HCT116 (cell line): Measurements from ENCODE around the gene TBX2. TPM values are rescaled to one million over a fixed set of nuclear protein-coding genes. Genes with fewer than 3 reads are reported as not detected.

Experiments used
- ATAC-seq: fragments of 200-7000 bp; cut with Tn5 transposase; 2 replicates; pipeline ENCODE4 v1.9.1; 2020; ENCODE audit warnings: mild to moderate bottlenecking, moderate library complexity
- BruUV-seq: library from RNA; stranded (reverse); fragments of 400-500 nt; replicated peaks from 2 replicates; lab custom pipeline; 2021; lab: Mats Ljungman, UMichigan
- CTCF ChIA-PET: fragments of 300-600 bp; sonication (Branson Sonifier 250); formaldehyde crosslinking; loops from one replicate; lab custom pipeline; 2021; ENCODE audit warnings: antibody characterized with exemption; lab: Charles Lee
- POLR2A ChIA-PET: fragments of 300-600, 350-600 bp; sonication (Branson Sonifier 250); formaldehyde crosslinking; loops from one replicate; lab custom pipeline; 2021; ENCODE audit warnings: antibody characterized with exemption; lab: Charles Lee
- RAD21 ChIA-PET, 2 experiments: fragments of 300-600 bp; sonication (Branson Sonifier 250); formaldehyde crosslinking; loops; one replicate each; lab custom pipeline; 2023; ENCODE audit warnings: low total read pairs in 2 of 2; ENCODE audit not compliant: uncharacterized antibody in 2 of 2, unreplicated experiment in 2 of 2, low non-redundant PET in 1 of 2; lab: Charles Lee
- DNase-seq: peaks from one replicate; pipeline ENCODE4 v3.0.0-alpha.2; 2010; ENCODE audit warnings: low read depth, low spot score
- H2AFZ ChIP-seq: fragments of 200-600 bp; shearing (Covaris generic), sonication (generic); 2 replicates; pipeline ENCODE4 v1.6.1; 2017; ENCODE audit warnings: low read depth, mixed run types, mixed read lengths, antibody characterized with exemption, low read length; ENCODE audit not compliant: poor library complexity, severe bottlenecking
- H3K27ac ChIP-seq: 2 replicates; pipeline ENCODE4 v1.5.1; 2012; ENCODE audit warnings: low read depth, low read length
- H3K27me3 ChIP-seq: fragments of 200-600 bp; sonication (generic); 2 replicates; pipeline ENCODE4 v1.6.1; 2016; ENCODE audit warnings: mixed run types, low read length, mixed read lengths; ENCODE audit not compliant: insufficient read depth
- H3K36me3 ChIP-seq, 2 experiments: fragments of 200-500 bp in 1 of 2; fragments of 200-600 bp in 1 of 2; sonication (Bioruptor generic) in 1 of 2; sonication (generic) in 1 of 2; 2 replicates each; pipeline versions ENCODE4 v1.5.1 to v1.6.1; 2014 to 2016; ENCODE audit warnings: low read length in 2 of 2, inconsistent platforms in 1 of 2, mixed read lengths in 1 of 2, mixed run types in 1 of 2; ENCODE audit not compliant: insufficient read depth in 2 of 2, control insufficient read depth in 1 of 2
- H3K4me1 ChIP-seq, 2 experiments: fragments of 200-600 bp in 1 of 2; sonication (generic) in 1 of 2; 2 replicates each; pipeline versions ENCODE4 v1.5.1 to v1.6.1; 2012 to 2017; ENCODE audit warnings: low read length in 2 of 2, inconsistent platforms in 1 of 2, mild to moderate bottlenecking in 1 of 2, mixed read lengths in 1 of 2, mixed run types in 1 of 2, moderate library complexity in 1 of 2; ENCODE audit not compliant: insufficient read depth in 2 of 2, control insufficient read depth in 1 of 2
- H3K4me2 ChIP-seq: fragments of 200-600 bp; sonication (generic); 2 replicates; pipeline ENCODE4 v1.6.1; 2017; ENCODE audit warnings: mixed run types, low read length, mixed read lengths
- H3K4me3 ChIP-seq, 2 experiments: fragments of 200-600 bp in 1 of 2; sonication (generic) in 1 of 2; replicated peaks in 1 of 2; 2 replicates each; pipeline ENCODE4 v1.5.1; 2011 to 2016; ENCODE audit warnings: low read length in 2 of 2, control low read depth in 1 of 2, low read depth in 1 of 2, mild to moderate bottlenecking in 1 of 2, mixed read lengths in 1 of 2, mixed run types in 1 of 2
- H3K79me2 ChIP-seq: fragments of 200-600 bp; sonication (generic); 2 replicates; pipeline ENCODE4 v1.6.1; 2017; ENCODE audit warnings: mild to moderate bottlenecking, mixed run types, low read length, moderate library complexity, mixed read lengths; ENCODE audit not compliant: insufficient read depth
- H3K9ac ChIP-seq: fragments of 200-600 bp; sonication (generic); 2 replicates; pipeline ENCODE4 v1.6.1; 2016; ENCODE audit warnings: low read length, mixed read lengths
- H3K9me2 ChIP-seq: fragments of 200-600 bp; sonication (generic), shearing (Covaris generic); 2 replicates; pipeline ENCODE4 v1.6.1; 2017; ENCODE audit warnings: mixed run types, mild to moderate bottlenecking, moderate library complexity; ENCODE audit not compliant: insufficient read depth
- H3K9me3 ChIP-seq, 2 experiments: fragments of 200-500 bp in 1 of 2; fragments of 200-600 bp in 1 of 2; sonication (Bioruptor generic) in 1 of 2; sonication (generic) in 1 of 2; 2 replicates each; pipeline ENCODE4 v1.6.1; 2014 to 2017; ENCODE audit warnings: low read length in 2 of 2, mixed read lengths in 2 of 2, inconsistent platforms in 1 of 2, low read depth in 1 of 2, mild to moderate bottlenecking in 1 of 2, mixed run types in 1 of 2, moderate library complexity in 1 of 2; ENCODE audit not compliant: control insufficient read depth in 1 of 2, insufficient read depth in 1 of 2
- H4K20me1 ChIP-seq: fragments of 200-600 bp; sonication (generic), shearing (Covaris generic); 2 replicates; pipeline ENCODE4 v1.6.1; 2017; ENCODE audit warnings: mixed run types, mild to moderate bottlenecking, moderate library complexity; ENCODE audit not compliant: insufficient read depth
- CEBPB ChIP-seq: IDR thresholded peaks from 2 replicates; pipeline ENCODE4 v1.6.1; 2012; ENCODE audit warnings: low read depth
- CTCF ChIP-seq, 3 experiments: fragments of 200-600 bp in 1 of 3; sonication (generic) in 1 of 3; IDR thresholded peaks in 2 of 3; conservative IDR thresholded peaks in 1 of 3; 2 replicates each; pipeline ENCODE4 v1.5.1; 2012 to 2017; ENCODE audit warnings: low read depth in 2 of 3, low read length in 2 of 3, antibody characterized with exemption in 1 of 3, borderline replicate concordance in 1 of 3, control low read depth in 1 of 3, mild to moderate bottlenecking in 1 of 3, mixed read lengths in 1 of 3, mixed run types in 1 of 3, moderate library complexity in 1 of 3; ENCODE audit not compliant: insufficient read depth in 1 of 3
- EGR1 ChIP-seq: IDR thresholded peaks from 2 replicates; pipeline ENCODE4 v1.6.1; 2012; ENCODE audit warnings: low read depth
- ELF1 ChIP-seq: IDR thresholded peaks from 2 replicates; pipeline ENCODE4 v1.6.1; 2012; ENCODE audit warnings: low read depth, borderline replicate concordance
- EZH2 ChIP-seq: fragments of 200-600 bp; sonication (generic); IDR thresholded peaks from 2 replicates; pipeline ENCODE4 v1.6.1; 2017; ENCODE audit warnings: antibody characterized with exemption, mixed run types
- EZH2phosphoT487 ChIP-seq: fragments of 200-600 bp; IDR thresholded peaks from 2 replicates; pipeline ENCODE4 v1.6.1; 2018; ENCODE audit warnings: antibody characterized with exemption, borderline replicate concordance
- FOSL1 ChIP-seq: IDR thresholded peaks from 2 replicates; pipeline ENCODE4 v1.6.1; 2012; ENCODE audit warnings: low read depth
- JUND ChIP-seq: IDR thresholded peaks from 2 replicates; pipeline ENCODE4 v1.6.1; 2012
- POLR2A ChIP-seq: IDR thresholded peaks from 2 replicates; pipeline ENCODE4 v1.7.0; 2011; ENCODE audit warnings: borderline replicate concordance; ENCODE audit not compliant: insufficient read depth, insufficient read length; ENCODE audit errors: extremely low read depth
- REST ChIP-seq: IDR thresholded peaks from 2 replicates; pipeline ENCODE4 v1.6.1; 2012; ENCODE audit warnings: low read depth
- SIN3A ChIP-seq: IDR thresholded peaks from 2 replicates; pipeline ENCODE4 v1.6.1; 2012; ENCODE audit warnings: low read depth
- SP1 ChIP-seq: IDR thresholded peaks from 2 replicates; pipeline ENCODE4 v1.6.1; 2012; ENCODE audit warnings: low read depth
- SRF ChIP-seq: IDR thresholded peaks from 2 replicates; pipeline ENCODE4 v1.6.1; 2012; ENCODE audit warnings: low read depth
- TCF7L2 ChIP-seq: IDR thresholded peaks from 2 replicates; pipeline ENCODE4 v1.7.0; 2011; ENCODE audit warnings: borderline replicate concordance, inconsistent platforms; ENCODE audit not compliant: insufficient read depth, insufficient read length; ENCODE audit errors: extremely low read depth
- ZBTB33 ChIP-seq: IDR thresholded peaks from 2 replicates; pipeline ENCODE4 v1.6.1; 2011; ENCODE audit warnings: mild to moderate bottlenecking, low read length, moderate library complexity; ENCODE audit not compliant: insufficient replicate concordance; ENCODE audit errors: extremely low read depth
- ZFX ChIP-seq: fragments of 450-650 bp; IDR thresholded peaks from 2 replicates; pipeline ENCODE4 v1.6.1; 2017
- ZNF274 ChIP-seq: fragments of 200-500 bp; sonication (Bioruptor generic); IDR thresholded peaks from 2 replicates; pipeline ENCODE4 v1.6.1; 2014; ENCODE audit warnings: mild to moderate bottlenecking, low read depth, low read length, inconsistent platforms
- intact Hi-C: fragments of 100-400 bp; cut with micrococcal nuclease; formaldehyde crosslinking; loops from 2 replicates; pipeline ENCODE4 v1.10.0; 2022
- total RNA-seq: library from RNA; stranded (reverse); gene quantifications from one replicate; pipeline ENCODE4 v1.2.1, GENCODE V29; 2021; ENCODE audit not compliant: unreplicated experiment

Gene TBX2
- total RNA-seq, 1 experiment from 2014 or later = 0.71 TPM

- ChIA-PET POLR2A (no interaction called here), CTCF (no interaction called here)
- Histone ChIP-seq H2AFZ (no peak overlapping the region), H3K9me3 (no peaks in the 10 kb centered on the region), H4K20me1 (no peaks in the 10 kb centered on the region), H3K79me2 (no peaks in the 10 kb centered on the region)
- ATAC-seq = no peak
- DNase-seq = no peak
- TF ChIP-seq ZFX (no peak), EZH2phosphoT487 (no peak), SIN3A (no peak), ELF1 (no peak), CEBPB (no peak), JUND (no peak), EGR1 (no peak), TCF7L2 (no peak), EZH2 (no peak), CTCF (IDR thresholded peaks at IDR 0.05 in 2 of 3, conservative IDR thresholded peaks at IDR 0.05 in 1 of 3; ENCODE audit: borderline replicate concordance in 1 of 3, insufficient read depth in 1 of 3, low read depth in 2 of 3, low read length in 2 of 3) (no peak), ZNF274 (no peak), REST (no peak), FOSL1 (no peak), POLR2A (no peak), SP1 (no peak), SRF (no peak), ZBTB33 (no peak)
- TF ChIP-seq, all 23 proteins: peak for 0
- H3K27ac ChIP-seq = no peak overlapping the region; the same call in 1 of the 2 replicates
- RAD21 ChIA-PET = no interaction called here
- no peaks in the 10 kb centered on the region for H3K9me2 ChIP-seq
- H3K4me1 ChIP-seq = no peaks in the 10 kb centered on the region
- no TSS peak for BruUV-seq
- no peaks in the 10 kb centered on the region for H3K36me3 ChIP-seq
- intact Hi-C loops = no loop called here
- no peak overlapping the region for H3K4me3 ChIP-seq
- no peak overlapping the region for H3K9ac ChIP-seq
- H3K27me3 ChIP-seq = no peaks in the 10 kb centered on the region
- H3K4me2 ChIP-seq = no peak overlapping the region
Observed at GRCh38 chr17:61456688-61457225, 57.1 kb downstream of the TBX2 start.
